GM18909 (cell line): Measurements from ENCODE around the gene RAMP3.

Source experiments
- ATAC-seq: cut with Tn5 transposase; IDR thresholded peaks from one replicate; pipeline ENCODE4 v1.9.1; 2021; ENCODE audit warnings: mild to moderate bottlenecking; ENCODE audit not compliant: unreplicated experiment, poor library complexity

The RAMP3 gene

GRCh38 chr7:45176886-45177731 is 19.5 kb downstream of the RAMP3 start:
- ATAC-seq, result no peak

GRCh38 chr7:45177801-45178200 is 20.2 kb downstream of the RAMP3 start:
- no peak for ATAC-seq

GRCh38 chr7:45178241-45179225 is 20.9 kb downstream of the RAMP3 start:
- no peak for ATAC-seq

GRCh38 chr7:45179666-45180065 is 22.1 kb downstream of the RAMP3 start:
- no peak for ATAC-seq

GRCh38 chr7:45180084-45180986 is 22.7 kb downstream of the RAMP3 start:
- ATAC-seq, result no peak

GRCh38 chr7:45181286-45181960 is 23.8 kb downstream of the RAMP3 start:
- no peak for ATAC-seq

- ATAC-seq, result no peak
These were observed 24.6 kb downstream of the RAMP3 start for GRCh38 chr7:45181991-45182855.

- no peak for ATAC-seq
These were observed 25.5 kb downstream of the RAMP3 start for GRCh38 chr7:45182856-45183710.

- ATAC-seq, result no peak
These were observed 26.2 kb downstream of the RAMP3 start for GRCh38 chr7:45183711-45184210.

- no peak for ATAC-seq
These were observed 26.9 kb downstream of the RAMP3 start for GRCh38 chr7:45184326-45185027.

GRCh38 chr7:45185028-45185863 is 27.7 kb downstream of the RAMP3 start:
- no peak for ATAC-seq

- no peak for ATAC-seq
These were observed 28.3 kb downstream of the RAMP3 start for GRCh38 chr7:45185864-45186250.

GRCh38 chr7:45186261-45186813 is 28.7 kb downstream of the RAMP3 start:
- no peak for ATAC-seq

- ATAC-seq, result no peak
These were observed 29.7 kb downstream of the RAMP3 start for GRCh38 chr7:45187089-45187945.

GRCh38 chr7:45187946-45188411 is 30.4 kb downstream of the RAMP3 start:
- ATAC-seq, result no peak
